Upper lobe of left lung (tissue), 6 donors: ENCODE data around the gene BICDL2. TPM values are rescaled to one million over a fixed set of nuclear protein-coding genes. Genes with fewer than 3 reads are reported as not detected.

Experiments used
- ATAC-seq, 2 donors: fragments of 200-7000 bp; cut with Tn5 transposase; one replicate each; pipeline ENCODE4 v1.9.1; 2022; ENCODE audit warnings: mild to moderate bottlenecking in 2 of 2, moderate library complexity in 2 of 2; ENCODE audit not compliant: low FRiP score in 2 of 2
- DNase-seq, 2 donors: peaks; one replicate each; pipeline ENCODE4 v3.0.0-alpha.2; 2019 to 2020
- H3K27ac ChIP-seq, 4 donors: fragments of 200-600 bp; sonication (generic); one replicate each; pipeline ENCODE4 v1.5.1; 2016 to 2019
- H3K27me3 ChIP-seq, 4 donors: fragments of 200-600 bp; sonication (generic); one replicate each; pipeline ENCODE4 v1.5.1; 2017 to 2019
- H3K36me3 ChIP-seq, 4 donors: fragments of 200-600 bp; sonication (generic); one replicate each; pipeline ENCODE4 v1.5.1; 2016 to 2019
- H3K4me1 ChIP-seq, 4 donors: fragments of 200-600 bp; sonication (generic); one replicate each; pipeline ENCODE4 v1.5.1; 2018 to 2019
- H3K4me3 ChIP-seq, 4 donors: fragments of 200-600 bp; sonication (generic); one replicate each; pipeline ENCODE4 v1.5.1; 2017 to 2019; ENCODE audit warnings: mild to moderate bottlenecking in 2 of 4, moderate library complexity in 1 of 4
- H3K9me3 ChIP-seq, 4 donors: fragments of 200-600 bp; sonication (generic); one replicate each; pipeline ENCODE4 v1.5.1; 2018 to 2019
- CTCF ChIP-seq, 6 experiments: fragments of 450-650 bp in 4 of 6; fragments of 200-600 bp in 2 of 6; sonication (generic) in 2 of 6; IDR thresholded peaks; one replicate each; pipeline ENCODE4 v1.5.1; 2016 to 2019; ENCODE audit warnings: antibody characterized with exemption in 6 of 6
- EP300 ChIP-seq, 4 donors: sonication (generic); formaldehyde crosslinking; IDR thresholded peaks; one replicate each; pipeline ENCODE4 v1.5.1; 2017; ENCODE audit warnings: antibody characterized with exemption in 4 of 4, control low read depth in 2 of 4
- POLR2A ChIP-seq, 4 donors: fragments of 450-650 bp; IDR thresholded peaks; one replicate each; pipeline ENCODE4 v1.5.1; 2016 to 2017; ENCODE audit warnings: antibody characterized with exemption in 4 of 4, mild to moderate bottlenecking in 2 of 4
- POLR2AphosphoS5 ChIP-seq, 2 donors: sonication (generic); formaldehyde crosslinking; IDR thresholded peaks; one replicate each; pipeline ENCODE4 v1.5.1; 2017; ENCODE audit warnings: antibody characterized with exemption in 2 of 2
- WGBS, 2 donors: methylation state at CpG; one replicate each; pipeline ENCODE4 v1.1.5; 2017 to 2018; 5-methylcytosine and 5-hydroxymethylcytosine counted together
- total RNA-seq, 6 donors: library from RNA; depleted of rRNA in 4 of 6; stranded (reverse); fragments of >200 nt in 4 of 6; gene quantifications; one replicate each; pipeline versions ENCODE4 v1.1.0 to v1.2.1, GENCODE V29; 2016 to 2021
- donor health status: DM: no; HTN: no; CAD: no; lungs with moderate emphysema.
- donor health status: DM: no; HTN: yes; CAD: no; lungs with severe emphysema.

BICDL2 gene
- total RNA-seq, 6 donors from 2014 or later: 18.5 to 98.5 (median 35.0) TPM

GRCh38 chr16:3004781-3005284 lies 31.9 kb downstream of the BICDL2 start:
- no peak for ATAC-seq
- H3K4me3 ChIP-seq: peak overlapping the region in 3 of 4 donors; percentile 46 to 51 (median 49)
- no peaks in the 10 kb centered on the region for H3K36me3 ChIP-seq
- peak overlapping the region; percentile 49 to 86 (median 74) for H3K27ac ChIP-seq
- no peak for TF ChIP-seq CTCF (IDR thresholded peaks at IDR 0.05)
- peak in 1 of 2 donors; percentile 48 for TF ChIP-seq POLR2AphosphoS5 (IDR thresholded peaks at IDR 0.05)
- peak in 1 of 4 donors; percentile 50 for TF ChIP-seq POLR2A (IDR thresholded peaks at IDR 0.05)
- TF ChIP-seq EP300 (IDR thresholded peaks at IDR 0.05): no peak
- 8 to 15% methylated on average over 19 to 25 of the region's 25 CpGs for WGBS, 2 donors
- no peaks in the 10 kb centered on the region for H3K9me3 ChIP-seq
- H3K4me1 ChIP-seq: peaks cover 20 to 46% (median 29%) of the 10 kb centered on the region in 4 donors
- no peaks in the 10 kb centered on the region for H3K27me3 ChIP-seq
- peak in 1 of 2 donors; percentile 82 for DNase-seq

GRCh38 chr16:3004319-3004718 lies 32.4 kb downstream of the BICDL2 start:
- Histone ChIP-seq H3K9me3 (no peaks in the 10 kb centered on the region), H3K36me3 (no peaks in the 10 kb centered on the region), H3K4me3 (peak overlapping the region in 3 of 4 donors; percentile 46 to 51 (median 49)), H3K27me3 (no peaks in the 10 kb centered on the region), H3K27ac (peak overlapping the region in 1 of 4 donors; percentile 86), H3K4me1 (peaks cover 20 to 40% (median 27%) of the 10 kb centered on the region in 4 donors)
- no peak for DNase-seq
- 7% methylated on average over 3 of the region's 67 CpGs; no CpG with 5 or more reads in 1 of the 2 donors for WGBS, 2 donors
- no peak for ATAC-seq
- TF ChIP-seq POLR2A (IDR thresholded peaks at IDR 0.05) (no peak), CTCF (IDR thresholded peaks at IDR 0.05) (no peak), POLR2AphosphoS5 (IDR thresholded peaks at IDR 0.05) (no peak), EP300 (IDR thresholded peaks at IDR 0.05) (no peak)

GRCh38 chr16:3003582-3004270 lies 33.0 kb downstream of the BICDL2 start:
- H3K27ac ChIP-seq: peak overlapping the region in 1 of 4 donors; percentile 86
- 12 to 24% methylated on average over 18 to 38 of the region's 58 CpGs for WGBS, 2 donors
- DNase-seq (peak; percentile 98 to 99), ATAC-seq (peak; percentile 98)
- no peaks in the 10 kb centered on the region for H3K27me3 ChIP-seq
- H3K4me3 ChIP-seq: peak overlapping the region in 3 of 4 donors; percentile 45 to 51 (median 46)
- no peaks in the 10 kb centered on the region for H3K9me3 ChIP-seq
- H3K4me1 ChIP-seq: peaks cover 20 to 35% (median 23%) of the 10 kb centered on the region in 4 donors
- no peaks in the 10 kb centered on the region for H3K36me3 ChIP-seq
- TF ChIP-seq EP300 (IDR thresholded peaks at IDR 0.05) (no peak), POLR2AphosphoS5 (IDR thresholded peaks at IDR 0.05) (peak in 1 of 2 donors; percentile 41), CTCF (IDR thresholded peaks at IDR 0.05) (peak in 4 of 6 experiments; percentile 35 to 88 (median 53)), POLR2A (IDR thresholded peaks at IDR 0.05) (peak in 1 of 4 donors; percentile 72)

GRCh38 chr16:3001316-3001715 lies 35.4 kb downstream of the BICDL2 start:
- no peak for DNase-seq
- no peaks in the 10 kb centered on the region for H3K9me3 ChIP-seq
- no peak for ATAC-seq
- TF ChIP-seq CTCF (IDR thresholded peaks at IDR 0.05) (no peak), POLR2AphosphoS5 (IDR thresholded peaks at IDR 0.05) (no peak), POLR2A (IDR thresholded peaks at IDR 0.05) (no peak), EP300 (IDR thresholded peaks at IDR 0.05) (no peak)
- no peak overlapping the region for H3K4me3 ChIP-seq
- no peak overlapping the region for H3K27ac ChIP-seq
- 64 to 81% methylated on average over 5 to 9 of the region's 12 CpGs for WGBS, 2 donors
- H3K27me3 ChIP-seq: no peaks in the 10 kb centered on the region
- H3K36me3 ChIP-seq: no peaks in the 10 kb centered on the region
- peaks cover 3 to 15% (median 8%) of the 10 kb centered on the region in 4 donors for H3K4me1 ChIP-seq
